Vagina (tissue), 2 donors: ENCODE measurements around the gene PROZ. TPM values are rescaled to one million over a fixed set of nuclear protein-coding genes. Genes with fewer than 3 reads are reported as not detected.
A peak's percentile ranks its signal among the peaks of the same experiment; 100 is the strongest.

Experiments used
- DNase-seq, 2 donors: peaks; one replicate each; pipeline ENCODE4 v3.0.0-alpha.2; 2017; ENCODE audit errors: extremely low spot score in 2 of 2
- H3K27ac ChIP-seq: fragments of 200-600 bp; sonication (generic); one replicate; pipeline ENCODE4 v1.5.1; 2019
- H3K27me3 ChIP-seq: fragments of 200-600 bp; sonication (generic); one replicate; pipeline ENCODE4 v1.5.1; 2019
- H3K36me3 ChIP-seq, 2 donors: fragments of 200-600 bp; sonication (generic); one replicate each; pipeline ENCODE4 v1.5.1; 2017 to 2019
- H3K4me1 ChIP-seq: fragments of 200-600 bp; sonication (generic); one replicate; pipeline ENCODE4 v1.5.1; 2019
- H3K4me3 ChIP-seq, 2 donors: fragments of 200-600 bp; sonication (generic); 1 replicate in 1 of 2; 2 replicates in 1 of 2; pipeline ENCODE4 v1.5.1; 2016 to 2019
- H3K9me3 ChIP-seq: fragments of 200-600 bp; sonication (generic); one replicate; pipeline ENCODE4 v1.5.1; 2019
- CTCF ChIP-seq, 3 experiments: fragments of 450-650 bp in 2 of 3; fragments of 200-600 bp in 1 of 3; sonication (generic) in 1 of 3; IDR thresholded peaks; one replicate each; pipeline ENCODE4 v1.5.1; 2017 to 2019; ENCODE audit warnings: antibody characterized with exemption in 3 of 3, mild to moderate bottlenecking in 2 of 3, moderate library complexity in 2 of 3
- POLR2A ChIP-seq, 2 donors: fragments of 450-650 bp; IDR thresholded peaks; one replicate each; pipeline ENCODE4 v1.6.1; 2017; ENCODE audit warnings: antibody characterized with exemption in 2 of 2, mild to moderate bottlenecking in 2 of 2, moderate library complexity in 2 of 2
- POLR2AphosphoS5 ChIP-seq, 2 donors: sonication (generic); formaldehyde crosslinking; IDR thresholded peaks; one replicate each; pipeline ENCODE4 v1.9.0; 2017; ENCODE audit warnings: antibody characterized with exemption in 2 of 2, mild to moderate bottlenecking in 2 of 2, low read depth in 1 of 2; ENCODE audit not compliant: insufficient read depth in 1 of 2
- intact Hi-C: fragments of 100-400 bp; cut with DNase I; formaldehyde crosslinking; loops from one replicate; pipeline ENCODE4 v1.15.1; 2023
- total RNA-seq: library from RNA; depleted of rRNA; stranded (reverse); fragments of >200 nt; gene quantifications from one replicate; pipeline ENCODE4 v1.2.3, GENCODE V29; 2016

The PROZ gene
- total RNA-seq, 1 donor from 2014 or later, result not detected

DNA sequence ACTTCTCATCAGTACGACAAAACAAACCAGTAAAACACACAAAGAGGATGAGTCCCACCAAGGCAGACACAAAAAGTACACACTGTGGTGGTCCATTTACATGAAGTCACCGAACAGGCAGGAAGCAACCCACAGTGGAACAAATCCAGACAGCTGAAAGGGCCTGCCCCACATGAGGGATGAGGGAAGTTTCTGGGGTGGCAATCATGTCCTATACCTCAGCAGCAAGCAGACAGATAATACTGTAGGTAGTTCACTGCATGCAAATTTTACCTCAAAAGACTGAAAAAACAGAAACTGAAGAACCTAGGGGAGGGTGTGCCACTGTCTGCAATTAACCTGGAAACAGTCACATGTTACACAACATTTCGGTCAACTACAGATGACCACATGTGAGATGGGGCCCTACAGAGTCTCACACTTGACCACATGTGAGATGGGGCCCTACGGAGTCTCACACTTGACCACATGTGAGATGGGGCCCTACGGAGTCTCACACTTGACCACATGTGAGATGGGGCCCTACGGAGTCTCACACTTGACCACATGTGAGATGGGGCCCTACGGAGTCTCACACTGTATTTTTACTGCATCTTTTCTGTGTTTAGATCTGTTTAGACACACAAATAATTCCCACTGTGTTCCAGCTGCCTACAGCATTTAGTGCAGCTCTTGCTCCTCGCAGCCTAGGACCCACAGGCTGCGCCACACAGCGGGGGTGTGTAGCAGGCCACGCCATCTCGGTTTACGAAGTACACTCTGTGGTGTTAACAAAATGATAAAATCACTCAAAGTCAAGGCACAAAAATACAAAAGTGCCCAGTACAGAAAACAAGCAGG, 27.8 kb downstream of the PROZ start:
- peak overlapping the region; percentile 76 for H3K27ac ChIP-seq
- no peak overlapping the region for H3K4me3 ChIP-seq
- peaks cover 0 to 40% of the 10 kb centered on the region in 2 donors for H3K36me3 ChIP-seq
- DNase-seq, result no peak
- no peaks in the 10 kb centered on the region for H3K27me3 ChIP-seq
- TF ChIP-seq POLR2AphosphoS5 (IDR thresholded peaks at IDR 0.05; ENCODE audit: insufficient read depth in 1 of 2, low read depth in 1 of 2) (no peak), POLR2A (IDR thresholded peaks at IDR 0.05) (no peak), CTCF (IDR thresholded peaks at IDR 0.05) (no peak)
- intact Hi-C loops, result no loop called here
- H3K9me3 ChIP-seq, result no peaks in the 10 kb centered on the region
- no peaks in the 10 kb centered on the region for H3K4me1 ChIP-seq

- TF ChIP-seq POLR2AphosphoS5 (IDR thresholded peaks at IDR 0.05; ENCODE audit: insufficient read depth in 1 of 2, low read depth in 1 of 2), result peak; percentile 75 to 92
- no peak for TF ChIP-seq CTCF (IDR thresholded peaks at IDR 0.05)
- TF ChIP-seq POLR2A (IDR thresholded peaks at IDR 0.05), result peak in 1 of 2 donors; percentile 7
- no peaks in the 10 kb centered on the region for H3K9me3 ChIP-seq
- peak in 1 of 2 donors; percentile 96 for DNase-seq
- intact Hi-C loops, result no loop called here
- H3K36me3 ChIP-seq, result peaks cover 0 to 32% of the 10 kb centered on the region in 2 donors
- peak overlapping the region in 1 of 2 donors; percentile 14 for H3K4me3 ChIP-seq
- peak overlapping the region; percentile 76 for H3K27ac ChIP-seq
- no peaks in the 10 kb centered on the region for H3K4me1 ChIP-seq
- no peaks in the 10 kb centered on the region for H3K27me3 ChIP-seq
Observed at GRCh38 chr13:113187263-113187669, 28.8 kb downstream of the PROZ start.

DNA sequence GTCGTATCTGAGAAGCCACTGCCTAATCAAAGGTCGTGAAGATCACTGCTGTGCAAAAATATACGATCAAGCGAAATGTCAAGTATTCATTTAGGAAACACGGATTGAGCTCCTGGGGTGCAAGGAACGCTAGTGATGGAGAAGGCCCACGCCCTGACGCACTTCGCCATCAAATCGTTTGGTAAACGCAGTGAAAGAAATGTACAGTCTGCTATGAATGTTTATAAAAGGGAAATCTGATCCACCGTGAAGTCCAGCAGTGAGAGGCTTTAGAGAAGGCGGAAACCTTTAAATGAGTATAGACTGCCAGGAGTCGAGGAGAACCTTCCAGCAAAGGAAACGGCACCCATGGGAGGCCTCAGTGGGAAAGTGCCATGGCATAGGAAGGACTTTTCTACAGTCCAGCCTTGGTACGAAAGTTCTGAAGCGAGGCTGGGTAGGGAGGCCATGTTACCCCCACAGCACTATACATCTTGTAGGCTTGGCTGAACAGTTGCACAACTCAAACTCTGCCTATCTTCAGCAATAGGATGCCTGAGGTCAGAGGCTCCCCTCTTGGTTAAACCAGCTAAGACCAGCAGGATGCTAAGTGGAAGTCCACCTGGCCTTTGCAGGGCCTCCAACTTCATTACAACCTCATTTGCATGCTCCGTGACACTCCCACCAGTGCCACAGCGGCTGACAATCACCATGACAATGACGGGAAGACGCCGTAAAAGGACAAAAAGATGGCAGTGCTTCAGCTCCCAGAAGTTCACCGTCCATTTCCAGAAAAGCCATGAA, 29.6 kb downstream of the PROZ start:
- DNase-seq, result no peak
- intact Hi-C loops, result no loop called here
- Histone ChIP-seq H3K36me3 (peaks cover 0 to 28% of the 10 kb centered on the region in 2 donors), H3K9me3 (no peaks in the 10 kb centered on the region), H3K4me1 (no peaks in the 10 kb centered on the region), H3K27ac (peak overlapping the region; percentile 76), H3K4me3 (no peak overlapping the region), H3K27me3 (no peaks in the 10 kb centered on the region)
- no peak for TF ChIP-seq POLR2A (IDR thresholded peaks at IDR 0.05)
- TF ChIP-seq CTCF (IDR thresholded peaks at IDR 0.05), result no peak
- no peak for TF ChIP-seq POLR2AphosphoS5 (IDR thresholded peaks at IDR 0.05; ENCODE audit: insufficient read depth in 1 of 2, low read depth in 1 of 2)

- intact Hi-C loops, result no loop called here
- no peak for TF ChIP-seq POLR2AphosphoS5 (IDR thresholded peaks at IDR 0.05; ENCODE audit: insufficient read depth in 1 of 2, low read depth in 1 of 2)
- TF ChIP-seq CTCF (IDR thresholded peaks at IDR 0.05), result no peak
Observed at GRCh38 chr13:113190181-113190580, 31.7 kb downstream of the PROZ start.

More at GRCh38 chr13:113190181-113190580, 31.7 kb downstream of the PROZ start:
- Histone ChIP-seq H3K27ac (no peak overlapping the region), H3K4me3 (no peak overlapping the region), H3K27me3 (no peaks in the 10 kb centered on the region), H3K9me3 (no peaks in the 10 kb centered on the region), H3K4me1 (no peaks in the 10 kb centered on the region), H3K36me3 (peaks cover 0 to 34% of the 10 kb centered on the region in 2 donors)
- no peak for DNase-seq
